Fibroblast of lung (primary cell): ENCODE data around the gene NPTX2. TPM values are rescaled to one million over a fixed set of nuclear protein-coding genes. Genes with fewer than 3 reads are reported as not detected.

Experiments
- DNase-seq, 2 donors: peaks; one replicate each; pipeline versions ENCODE4 v3.0.0 to v3.0.0-alpha.2; 2010; ENCODE audit warnings: low read depth in 2 of 2
- H2AFZ ChIP-seq: 2 replicates; pipeline ENCODE4 v1.5.1; 2012; ENCODE audit warnings: low read length, control low read depth, inconsistent platforms
- H3K27ac ChIP-seq: 2 replicates; pipeline ENCODE4 v1.5.1; 2011; ENCODE audit warnings: low read length, control low read depth; ENCODE audit not compliant: insufficient read depth
- H3K27me3 ChIP-seq: 2 replicates; pipeline ENCODE4 v1.5.1; 2011; ENCODE audit warnings: mild to moderate bottlenecking, low read length; ENCODE audit not compliant: control insufficient read depth, insufficient read depth
- H3K36me3 ChIP-seq: 2 replicates; pipeline ENCODE4 v1.5.1; 2011; ENCODE audit warnings: low read length; ENCODE audit not compliant: control insufficient read depth, insufficient read depth
- H3K4me1 ChIP-seq: 2 replicates; pipeline ENCODE4 v1.5.1; 2011; ENCODE audit warnings: low read length; ENCODE audit not compliant: control insufficient read depth, insufficient read depth; ENCODE audit errors: extremely low read depth
- H3K4me2 ChIP-seq: 2 replicates; pipeline ENCODE4 v1.5.1; 2011; ENCODE audit warnings: low read length, control low read depth; ENCODE audit not compliant: insufficient read depth; ENCODE audit errors: extremely low read depth
- H3K4me3 ChIP-seq, 4 experiments: fragments of 200-600 bp in 1 of 4; sonication (generic) in 1 of 4; replicated peaks in 1 of 4; 2 replicates each; pipeline ENCODE4 v1.5.1; 2011 to 2016; ENCODE audit warnings: low read length in 4 of 4, low read depth in 3 of 4, mild to moderate bottlenecking in 3 of 4, control low read depth in 2 of 4, inconsistent platforms in 1 of 4, mixed read lengths in 1 of 4; ENCODE audit not compliant: insufficient read depth in 1 of 4; ENCODE audit errors: control extremely low read depth in 1 of 4
- H3K79me2 ChIP-seq: 2 replicates; pipeline ENCODE4 v1.5.1; 2012; ENCODE audit warnings: mild to moderate bottlenecking, low read length, inconsistent platforms; ENCODE audit not compliant: control insufficient read depth, insufficient read depth
- H3K9ac ChIP-seq: 2 replicates; pipeline ENCODE4 v1.5.1; 2011; ENCODE audit warnings: mild to moderate bottlenecking, low read length, control low read depth; ENCODE audit not compliant: insufficient read depth
- H3K9me3 ChIP-seq: 2 replicates; pipeline ENCODE4 v1.5.1; 2012; ENCODE audit warnings: low read depth, low read length; ENCODE audit not compliant: control insufficient read depth, insufficient read depth
- H4K20me1 ChIP-seq: 2 replicates; pipeline ENCODE4 v1.5.1; 2011; ENCODE audit warnings: low read length; ENCODE audit not compliant: control insufficient read depth, insufficient read depth; ENCODE audit errors: extremely low read depth
- EZH2 ChIP-seq: IDR thresholded peaks from 2 replicates; pipeline ENCODE4 v1.5.1; 2012; ENCODE audit warnings: low read length, control low read depth, mild to moderate bottlenecking; ENCODE audit errors: missing control alignments
- polyA plus RNA-seq, 2 donors: library from polyadenylated mRNA; depleted of rRNA in 1 of 2; stranded (reverse) in 1 of 2; unstranded in 1 of 2; fragments of >200 nt; gene quantifications; 2 replicates each; pipeline ENCODE4 v1.2.1, GENCODE V29; 2011 to 2012; ENCODE audit warnings: missing spikeins in 1 of 2
- total RNA-seq: library from RNA; depleted of rRNA; stranded (reverse); fragments of >200 nt; gene quantifications from 2 replicates; pipeline ENCODE4 v1.2.1, GENCODE V29; 2014
- TF ChIP-seq, protein P1 (sequence below), 2 donors: IDR thresholded peaks in 1 of 2; conservative IDR thresholded peaks in 1 of 2; 1 replicate in 1 of 2; 2 replicates in 1 of 2; pipeline ENCODE4 v1.5.1; 2011 to 2012; ENCODE audit warnings: low read length in 2 of 2, control low read depth in 1 of 2, inconsistent platforms in 1 of 2, low read depth in 1 of 2, mild to moderate bottlenecking in 1 of 2

Gene NPTX2
- total and polyA plus RNA-seq, 2 donors (not counting 1 experiment from before 2014, with no cell fraction given), result under 0.01 to 0.03 TPM

DNA sequence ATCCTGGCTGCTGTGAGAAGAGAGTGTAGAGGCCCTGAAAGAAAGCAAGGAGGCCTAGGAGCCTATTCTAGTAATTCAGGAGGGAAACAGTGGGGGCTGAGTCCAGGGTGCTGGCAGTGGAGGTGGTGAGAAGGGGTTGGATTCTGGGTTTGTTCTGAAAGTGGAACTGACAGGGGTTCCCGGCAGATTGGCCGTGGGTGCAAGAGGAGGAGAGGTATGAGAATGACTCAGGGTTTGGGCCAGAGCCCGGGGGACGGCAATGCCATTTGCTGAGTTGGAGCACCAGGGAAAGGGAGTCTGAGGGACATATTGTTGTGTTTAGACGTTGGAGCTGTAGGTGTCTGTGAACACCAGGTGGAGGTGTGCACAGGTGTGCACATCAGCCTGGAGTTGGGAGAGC lies 38.5 kb downstream of the NPTX2 start:
- no peak overlapping the region for H3K4me2 ChIP-seq
- no peaks in the 10 kb centered on the region for H3K36me3 ChIP-seq
- no peaks in the 10 kb centered on the region for H3K79me2 ChIP-seq
- H3K27ac ChIP-seq, result no peak overlapping the region
- DNase-seq, result no peak
- H3K9me3 ChIP-seq, result no peaks in the 10 kb centered on the region
- H3K4me3 ChIP-seq, result no peak overlapping the region
- H4K20me1 ChIP-seq, result no peaks in the 10 kb centered on the region
- H2AFZ ChIP-seq, result no peak overlapping the region
- no peaks in the 10 kb centered on the region for H3K27me3 ChIP-seq
- TF ChIP-seq EZH2, result no peak
- TF ChIP-seq, protein P1, sequence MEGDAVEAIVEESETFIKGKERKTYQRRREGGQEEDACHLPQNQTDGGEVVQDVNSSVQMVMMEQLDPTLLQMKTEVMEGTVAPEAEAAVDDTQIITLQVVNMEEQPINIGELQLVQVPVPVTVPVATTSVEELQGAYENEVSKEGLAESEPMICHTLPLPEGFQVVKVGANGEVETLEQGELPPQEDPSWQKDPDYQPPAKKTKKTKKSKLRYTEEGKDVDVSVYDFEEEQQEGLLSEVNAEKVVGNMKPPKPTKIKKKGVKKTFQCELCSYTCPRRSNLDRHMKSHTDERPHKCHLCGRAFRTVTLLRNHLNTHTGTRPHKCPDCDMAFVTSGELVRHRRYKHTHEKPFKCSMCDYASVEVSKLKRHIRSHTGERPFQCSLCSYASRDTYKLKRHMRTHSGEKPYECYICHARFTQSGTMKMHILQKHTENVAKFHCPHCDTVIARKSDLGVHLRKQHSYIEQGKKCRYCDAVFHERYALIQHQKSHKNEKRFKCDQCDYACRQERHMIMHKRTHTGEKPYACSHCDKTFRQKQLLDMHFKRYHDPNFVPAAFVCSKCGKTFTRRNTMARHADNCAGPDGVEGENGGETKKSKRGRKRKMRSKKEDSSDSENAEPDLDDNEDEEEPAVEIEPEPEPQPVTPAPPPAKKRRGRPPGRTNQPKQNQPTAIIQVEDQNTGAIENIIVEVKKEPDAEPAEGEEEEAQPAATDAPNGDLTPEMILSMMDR (conservative IDR thresholded peaks at IDR 0.05 in 1 of 2, IDR thresholded peaks at IDR 0.05 in 1 of 2; ENCODE audit: low read depth in 1 of 2, low read length in 2 of 2), result no peak
- H3K9ac ChIP-seq, result no peak overlapping the region
- no peaks in the 10 kb centered on the region for H3K4me1 ChIP-seq

DNA sequence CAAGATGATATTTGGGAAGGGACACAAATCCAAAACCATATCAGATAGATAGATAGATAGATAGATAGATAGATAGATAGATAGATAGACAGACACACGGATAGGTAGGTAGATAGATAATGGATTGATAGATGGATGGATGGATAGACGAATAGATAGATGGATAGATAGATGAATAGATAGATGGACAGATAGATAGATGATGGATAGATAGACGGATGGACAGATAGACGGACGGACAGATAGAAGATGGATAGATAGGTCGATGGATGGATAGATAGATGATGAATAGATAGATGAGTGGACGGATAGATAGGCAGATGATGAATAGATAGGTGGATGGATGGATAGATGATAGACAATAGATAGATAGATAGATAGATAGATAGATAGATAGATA lies 39.8 kb downstream of the NPTX2 start:
- H3K4me1 ChIP-seq, result no peaks in the 10 kb centered on the region
- H3K79me2 ChIP-seq, result no peaks in the 10 kb centered on the region
- no peak overlapping the region for H3K4me2 ChIP-seq
- H4K20me1 ChIP-seq, result no peaks in the 10 kb centered on the region
- H3K9me3 ChIP-seq, result no peaks in the 10 kb centered on the region
- H3K9ac ChIP-seq, result no peak overlapping the region
- no peaks in the 10 kb centered on the region for H3K27me3 ChIP-seq
- TF ChIP-seq EZH2, result no peak
- TF ChIP-seq, protein P1 (conservative IDR thresholded peaks at IDR 0.05 in 1 of 2, IDR thresholded peaks at IDR 0.05 in 1 of 2; ENCODE audit: low read depth in 1 of 2, low read length in 2 of 2), result no peak
- no peaks in the 10 kb centered on the region for H3K36me3 ChIP-seq
- no peak overlapping the region for H2AFZ ChIP-seq
- H3K27ac ChIP-seq, result no peak overlapping the region
- H3K4me3 ChIP-seq, result no peak overlapping the region
- no peak for DNase-seq

DNA sequence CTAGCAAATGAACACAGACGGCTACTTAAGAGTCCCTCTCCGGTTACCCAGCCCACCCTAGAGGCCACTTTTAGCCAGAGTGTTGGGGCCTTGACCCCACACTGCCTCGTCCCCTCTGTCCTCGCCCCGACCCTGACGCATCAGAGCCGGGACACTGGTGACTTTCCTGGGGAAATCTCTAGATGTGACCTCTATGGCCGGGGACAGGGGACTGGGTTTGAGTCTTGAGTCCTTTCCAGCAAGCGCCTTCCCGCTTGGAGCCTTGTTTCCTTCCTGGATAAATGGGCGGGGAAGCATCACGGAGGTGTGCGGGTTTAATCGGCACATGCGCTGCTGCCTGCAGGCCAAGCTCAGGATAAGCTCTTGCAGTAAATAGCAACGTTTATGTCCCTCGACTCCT lies 40.7 kb downstream of the NPTX2 start:
- no peak for DNase-seq
- Histone ChIP-seq H3K27ac (no peak overlapping the region), H3K4me1 (no peaks in the 10 kb centered on the region), H3K9ac (no peak overlapping the region), H3K79me2 (no peaks in the 10 kb centered on the region), H4K20me1 (no peaks in the 10 kb centered on the region), H2AFZ (no peak overlapping the region), H3K4me2 (no peak overlapping the region), H3K27me3 (no peaks in the 10 kb centered on the region), H3K9me3 (no peaks in the 10 kb centered on the region), H3K36me3 (no peaks in the 10 kb centered on the region), H3K4me3 (no peak overlapping the region)
- TF ChIP-seq EZH2, result no peak
- TF ChIP-seq, protein P1 (conservative IDR thresholded peaks at IDR 0.05 in 1 of 2, IDR thresholded peaks at IDR 0.05 in 1 of 2; ENCODE audit: low read depth in 1 of 2, low read length in 2 of 2), result no peak
